Head of caudate nucleus (tissue), 42 donors: ENCODE data around the gene SUMF1.
A peak's percentile ranks its signal among the peaks of the same experiment; 100 is the strongest.

Experiments used
- DNase-seq, 42 donors: peaks; one replicate each; pipeline versions ENCODE4 v3.0.0 to v3.0.0-alpha.2; 2020 to 2021; ENCODE audit warnings: mixed read lengths in 7 of 42
- intact Hi-C: fragments of 100-400 bp; cut with DNase I; formaldehyde crosslinking; loops from one replicate; pipeline ENCODE4 v1.15.0; 2022

The SUMF1 gene

DNA sequence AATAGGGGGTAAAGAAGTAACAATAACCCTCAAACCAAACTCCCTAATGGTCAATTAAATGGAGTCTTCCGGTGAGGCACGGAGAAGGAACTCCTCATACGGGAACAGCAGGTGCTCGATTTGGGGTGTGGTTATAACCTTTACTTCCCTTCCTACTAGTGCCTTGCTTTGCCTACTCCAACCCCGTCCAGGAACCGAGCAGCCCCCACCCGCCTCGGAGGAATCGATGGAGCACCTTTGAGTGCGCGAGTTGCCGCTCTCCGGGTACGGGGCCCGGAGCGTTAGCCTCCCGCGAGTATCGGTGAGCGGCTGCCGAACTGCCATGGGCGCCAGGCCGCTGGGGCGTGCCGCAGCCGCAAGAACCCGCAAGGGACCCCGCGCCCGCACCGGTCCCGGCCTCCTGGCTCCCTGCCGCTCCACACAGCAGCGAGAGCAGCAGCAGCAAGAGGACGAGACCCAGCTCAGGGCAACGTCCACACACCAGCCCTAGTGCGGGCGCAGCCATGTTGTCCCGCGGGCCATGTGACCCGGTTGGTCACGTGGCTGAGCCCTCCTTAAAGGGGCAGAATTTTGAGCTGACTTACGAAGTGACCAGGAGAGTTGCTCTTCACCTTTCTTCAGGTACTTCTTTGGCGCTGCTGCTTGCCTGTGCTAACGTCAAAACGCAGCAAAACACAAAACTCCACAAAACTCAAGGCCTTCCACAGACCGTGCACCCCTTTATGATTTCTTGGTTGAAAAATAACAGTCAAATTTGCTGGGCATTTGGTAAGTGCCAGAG is at the start of gene SUMF1:
Gene SUMF1 (minus strand): TSS at position 529 of the 781 bp plus-strand sequence. CDS start 24 bp downstream, at position 505.
- intact Hi-C loops = no loop called here
- DNase-seq = peak; percentile 76 to 96 (median 90)

DNA sequence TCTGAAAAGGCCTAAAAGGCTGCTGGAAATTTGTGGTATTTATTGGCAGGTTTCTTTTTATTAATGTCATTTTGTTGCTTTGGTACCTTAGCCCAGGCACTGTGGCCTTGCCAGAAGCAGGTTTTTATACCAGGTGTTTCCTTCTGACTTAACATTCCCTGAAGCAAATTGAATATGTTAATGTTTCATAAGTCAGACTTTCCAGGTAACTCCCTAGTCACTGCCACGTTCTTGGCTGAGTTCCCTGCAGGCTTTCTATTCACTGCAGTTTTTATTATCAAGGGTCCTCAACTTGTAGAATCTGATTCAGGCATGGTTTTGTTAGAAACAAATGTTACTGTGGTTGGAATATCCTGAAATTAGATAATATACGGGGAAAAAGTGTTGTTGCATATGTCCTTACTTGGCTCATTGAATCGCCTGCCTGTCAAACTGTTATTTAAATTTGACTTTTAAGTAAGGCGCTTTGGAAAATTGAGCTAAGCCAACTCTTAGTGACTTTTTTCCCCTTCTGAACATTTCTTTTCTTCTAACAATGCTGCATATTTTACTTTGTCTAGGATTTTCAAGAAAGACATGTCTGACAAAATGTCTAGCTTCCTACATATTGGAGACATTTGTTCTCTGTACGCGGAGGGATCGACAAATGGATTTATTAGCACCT is 49.0 kb upstream of the SUMF1 start:
- no peak for DNase-seq
- intact Hi-C loops = no loop called here

DNA sequence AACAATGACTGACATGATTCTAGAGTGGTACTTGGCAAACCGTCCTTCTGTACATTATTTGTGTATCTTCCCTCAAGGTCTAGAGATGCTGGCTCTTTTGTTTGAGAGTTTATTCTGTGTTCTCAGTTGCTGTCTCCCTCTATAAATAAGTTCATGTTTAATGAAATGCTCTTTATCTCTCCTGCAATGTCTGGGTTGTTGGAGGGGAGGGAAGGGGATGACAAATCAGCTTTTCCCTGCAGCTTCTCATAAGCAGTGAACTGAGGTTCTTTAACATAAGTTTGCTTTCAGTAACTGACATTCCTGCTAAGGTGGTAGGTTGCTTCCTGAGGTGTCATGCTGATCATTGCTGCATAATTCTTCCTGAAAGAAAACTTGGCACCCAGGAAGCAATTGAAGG is 47.8 kb upstream of the SUMF1 start:
- peak in 1 of 42 donors; percentile 39 for DNase-seq
- intact Hi-C loops = no loop called here

DNA sequence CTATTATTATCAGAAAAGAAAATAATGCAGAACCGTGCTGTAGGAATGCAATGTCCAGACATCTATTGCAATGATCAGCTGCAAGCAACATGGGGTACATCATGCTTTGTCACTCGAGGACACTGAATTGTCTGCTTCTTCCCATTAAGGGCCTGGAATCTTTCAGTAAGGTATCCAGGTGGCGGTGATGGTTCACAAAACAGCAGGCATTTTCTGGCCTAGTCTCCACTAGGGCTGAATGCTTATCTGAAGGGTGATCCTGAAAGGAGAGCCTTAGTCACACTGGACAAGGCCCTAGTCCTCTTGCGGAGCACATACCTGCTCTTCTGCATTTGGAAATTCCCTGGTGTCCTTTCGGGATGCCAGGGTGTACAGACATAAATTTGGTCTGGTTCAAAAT is 47.3 kb upstream of the SUMF1 start:
- intact Hi-C loops = no loop called here
- DNase-seq = no peak

DNA sequence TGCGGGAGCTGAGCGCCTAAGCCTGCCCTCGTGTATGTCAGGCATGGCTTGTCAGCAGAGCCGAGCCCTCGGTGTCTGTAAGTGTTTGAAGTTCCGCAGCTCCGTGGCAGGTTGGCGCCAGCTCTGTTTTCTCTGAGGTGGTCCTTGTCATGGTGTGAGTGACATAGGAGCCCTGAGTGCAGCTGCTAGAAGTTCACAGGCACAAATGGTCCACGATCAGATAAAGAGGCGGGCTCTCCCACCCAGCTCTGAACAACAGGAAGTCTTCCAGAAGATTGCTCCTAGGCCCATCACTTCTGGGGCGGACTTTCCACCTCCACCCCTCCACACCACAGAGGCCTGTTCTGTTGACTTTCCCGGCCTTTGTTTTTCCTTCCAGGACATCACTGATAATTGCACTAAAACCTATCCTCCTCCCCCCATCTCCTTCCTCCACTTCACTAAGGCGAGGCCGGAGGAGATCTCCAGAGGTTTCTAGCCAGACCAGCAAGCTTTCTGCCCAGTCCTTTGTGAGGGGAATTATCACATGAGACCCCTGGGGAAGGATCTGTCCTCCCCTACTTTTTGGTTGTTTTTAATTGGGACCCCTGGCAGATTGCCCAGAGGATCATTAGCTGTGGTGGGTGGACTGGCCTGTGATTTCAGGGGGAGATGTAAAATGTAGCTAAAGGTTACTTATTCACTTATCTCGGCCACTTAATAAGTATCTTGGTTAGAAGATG is 46.0 kb upstream of the SUMF1 start:
- DNase-seq = no peak
- intact Hi-C loops = no loop called here

DNA sequence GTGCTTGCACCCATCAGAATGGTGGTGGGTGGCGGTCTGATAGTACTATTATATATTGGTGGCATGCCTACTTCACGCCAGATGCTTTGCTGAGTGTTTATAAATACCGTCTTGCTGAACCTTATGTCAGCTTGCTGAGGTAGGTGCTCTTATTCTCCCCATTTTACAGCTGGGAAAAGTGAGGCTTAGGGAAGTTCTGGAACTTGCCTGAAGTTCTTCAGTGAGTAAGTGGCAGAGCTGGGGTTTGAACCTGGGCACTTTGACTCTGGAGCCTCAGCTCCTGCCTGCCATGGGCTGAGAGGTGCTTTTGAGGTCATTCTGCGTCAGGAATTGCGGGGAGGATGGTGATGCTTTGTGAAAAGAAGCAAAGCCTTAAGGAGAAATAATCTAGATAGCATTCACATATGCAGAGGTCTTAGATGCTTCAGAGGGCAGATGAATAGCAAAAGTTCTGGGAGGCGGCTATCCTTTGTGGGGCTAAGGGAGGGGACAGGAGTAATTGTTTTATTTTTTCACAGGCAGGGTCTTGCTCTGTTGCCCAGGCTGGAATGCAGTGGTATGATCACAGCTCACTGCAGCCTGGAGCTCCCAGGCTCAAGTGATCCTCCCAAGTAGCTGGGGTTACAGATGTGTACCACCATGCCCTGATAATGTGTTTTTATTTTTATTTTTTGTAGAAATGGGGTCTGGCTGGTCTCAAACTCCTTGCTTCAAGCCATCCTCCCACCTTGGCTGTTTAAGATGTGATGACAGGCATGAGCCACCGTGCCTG is 44.6 kb upstream of the SUMF1 start:
- intact Hi-C loops = no loop called here
- no peak for DNase-seq

DNA sequence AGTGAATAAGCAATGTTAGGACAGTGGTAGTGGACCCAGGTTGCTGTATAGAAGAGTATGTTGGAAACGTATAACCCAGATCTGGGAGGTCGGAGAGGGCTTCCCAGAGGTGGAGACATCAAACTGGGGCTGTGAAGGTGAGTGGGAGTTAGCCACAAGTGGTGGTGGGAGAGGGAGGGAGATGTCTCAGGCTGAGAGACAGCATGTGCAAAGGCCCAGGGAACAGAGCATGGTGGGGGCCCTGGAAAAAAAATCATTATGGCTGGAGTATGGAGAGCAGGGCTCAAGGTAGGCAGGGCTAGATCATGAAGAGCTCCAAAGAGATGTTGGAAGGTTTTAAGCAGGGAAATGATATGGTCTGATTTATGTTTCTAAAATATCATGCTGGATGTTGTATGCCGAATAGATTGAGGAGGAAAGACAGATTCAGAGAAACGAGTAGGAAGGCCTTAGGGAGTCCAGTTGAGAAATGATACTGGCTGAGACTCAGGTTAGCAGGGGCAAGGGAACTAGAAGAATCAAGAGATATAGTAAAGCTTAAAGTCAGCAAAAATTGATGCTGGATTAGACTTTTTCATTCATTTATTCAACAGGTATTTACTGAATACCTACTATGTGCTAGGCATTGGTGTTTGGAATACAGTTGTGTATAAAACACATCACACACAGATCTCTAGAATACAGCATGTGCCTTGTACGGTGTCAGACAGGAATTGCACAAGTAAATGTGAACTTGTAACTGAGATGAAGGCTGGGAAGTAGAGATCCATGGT is 43.1 kb upstream of the SUMF1 start:
- no peak for DNase-seq
- intact Hi-C loops = no loop called here

DNA sequence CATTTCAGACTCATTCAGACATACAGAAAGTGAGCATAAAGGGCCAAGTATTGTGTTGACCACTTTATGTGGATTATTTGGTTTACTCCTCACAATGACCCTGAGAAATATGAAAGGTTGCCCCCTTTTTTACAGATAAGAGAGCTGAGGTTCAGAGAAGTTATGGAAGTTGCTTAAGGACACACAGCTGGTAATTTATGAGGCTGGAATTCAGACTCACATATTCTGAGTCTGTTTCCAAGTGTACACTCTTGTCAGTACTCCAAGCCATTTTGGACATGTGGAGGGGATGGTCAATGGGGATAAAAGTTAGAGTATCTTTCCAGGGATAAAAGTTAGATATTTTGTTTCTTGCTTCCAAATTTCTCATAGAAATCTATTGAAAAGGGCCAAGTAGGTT is 42.0 kb upstream of the SUMF1 start:
- intact Hi-C loops = no loop called here

DNA sequence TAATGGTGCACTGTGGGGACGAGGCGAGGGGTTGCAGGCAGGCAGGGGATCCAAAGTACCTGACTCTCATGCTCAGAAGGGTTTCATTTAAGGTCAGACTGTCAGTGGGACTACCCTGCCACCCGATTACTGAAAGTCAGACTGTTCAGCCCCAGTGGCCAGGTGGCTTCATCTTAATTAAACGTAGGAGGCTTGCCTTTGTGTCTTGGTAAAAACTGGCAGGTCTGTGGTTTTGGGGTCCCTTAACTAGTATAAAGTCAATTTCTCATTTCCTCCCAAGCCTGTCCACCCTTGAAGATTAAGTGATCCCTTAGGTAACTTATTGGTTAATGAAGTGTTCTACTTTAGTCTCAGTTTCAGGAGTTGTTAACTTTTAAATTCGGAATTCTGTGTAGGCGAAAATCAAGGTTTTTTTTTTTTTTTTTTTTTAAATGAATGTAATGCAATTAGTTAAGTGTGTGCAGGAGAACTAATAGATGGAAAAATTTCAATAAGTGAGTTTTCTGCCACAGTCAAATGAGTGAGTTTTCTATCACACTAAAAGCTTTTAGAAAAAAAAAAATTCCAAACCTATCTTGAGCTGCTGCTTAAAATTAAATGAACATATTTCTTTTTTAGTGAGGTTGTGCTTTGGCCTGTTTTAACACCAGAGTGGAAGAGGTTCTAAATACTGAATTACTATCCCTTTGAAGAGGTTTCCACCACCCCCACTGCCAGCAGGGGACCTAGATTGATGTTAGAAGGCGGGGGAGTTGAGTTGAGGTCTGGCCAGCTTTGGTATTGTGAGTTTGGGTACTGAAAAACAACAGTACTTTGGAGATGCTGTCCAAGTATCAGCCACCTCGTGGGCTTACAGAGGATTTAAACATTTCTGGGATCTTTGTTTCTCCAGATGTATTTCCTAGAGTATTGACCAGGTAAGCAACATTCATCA is 41.2 kb upstream of the SUMF1 start:
- intact Hi-C loops = no loop called here
- no peak for DNase-seq

More for the DNA sequence above, 42.0 kb upstream of the SUMF1 start:
- no peak for DNase-seq

DNA sequence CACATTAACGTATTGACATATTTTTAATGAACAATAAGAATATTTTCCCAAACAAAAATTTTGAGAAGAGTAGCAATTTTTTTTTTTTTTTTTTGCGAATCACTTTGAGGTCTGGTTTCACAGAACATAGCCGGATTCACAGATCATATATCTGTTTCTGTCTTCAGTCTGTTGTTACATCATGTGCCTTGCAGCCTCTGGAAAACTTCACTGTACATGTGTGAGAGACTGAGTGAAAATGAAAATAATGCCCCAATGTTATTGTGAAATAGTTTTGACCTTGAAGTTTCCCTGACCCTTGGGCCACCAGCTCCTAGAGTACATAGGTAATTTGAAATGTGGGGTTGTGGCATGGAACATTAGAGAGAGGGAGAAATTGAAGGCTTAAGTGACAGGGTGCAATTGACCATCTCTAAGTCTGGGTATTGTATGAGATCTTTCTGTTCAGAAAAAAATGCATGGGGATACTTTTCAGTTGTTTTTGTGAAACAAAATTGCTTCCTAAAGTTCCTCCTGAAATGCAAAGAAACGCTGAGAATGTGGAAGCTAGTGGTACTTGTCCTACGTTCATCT is 40.0 kb upstream of the SUMF1 start:
- DNase-seq = no peak
- intact Hi-C loops = no loop called here

DNA sequence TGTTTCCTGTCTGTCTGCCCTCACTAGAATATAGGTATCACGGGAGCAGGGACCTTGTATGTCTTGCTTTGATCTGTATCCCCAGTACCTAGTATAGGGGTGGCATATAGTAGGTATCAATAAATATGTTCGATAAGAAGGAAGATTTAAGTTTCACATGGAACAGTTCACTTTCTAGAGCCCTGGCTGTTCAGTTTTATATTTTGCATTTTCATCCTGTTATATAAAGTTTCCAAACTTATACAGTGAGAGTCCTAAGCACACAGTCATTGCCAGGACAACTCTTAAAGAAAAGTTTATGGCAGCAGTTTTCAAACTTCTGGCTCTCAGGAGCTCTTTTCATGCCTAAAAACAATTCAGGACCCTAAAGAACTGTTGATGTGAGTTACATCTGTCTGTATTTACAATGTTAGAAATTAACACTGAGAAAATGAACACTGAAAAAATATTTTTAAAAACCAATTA is 39.5 kb upstream of the SUMF1 start:
- no peak for DNase-seq
- intact Hi-C loops = no loop called here

DNA sequence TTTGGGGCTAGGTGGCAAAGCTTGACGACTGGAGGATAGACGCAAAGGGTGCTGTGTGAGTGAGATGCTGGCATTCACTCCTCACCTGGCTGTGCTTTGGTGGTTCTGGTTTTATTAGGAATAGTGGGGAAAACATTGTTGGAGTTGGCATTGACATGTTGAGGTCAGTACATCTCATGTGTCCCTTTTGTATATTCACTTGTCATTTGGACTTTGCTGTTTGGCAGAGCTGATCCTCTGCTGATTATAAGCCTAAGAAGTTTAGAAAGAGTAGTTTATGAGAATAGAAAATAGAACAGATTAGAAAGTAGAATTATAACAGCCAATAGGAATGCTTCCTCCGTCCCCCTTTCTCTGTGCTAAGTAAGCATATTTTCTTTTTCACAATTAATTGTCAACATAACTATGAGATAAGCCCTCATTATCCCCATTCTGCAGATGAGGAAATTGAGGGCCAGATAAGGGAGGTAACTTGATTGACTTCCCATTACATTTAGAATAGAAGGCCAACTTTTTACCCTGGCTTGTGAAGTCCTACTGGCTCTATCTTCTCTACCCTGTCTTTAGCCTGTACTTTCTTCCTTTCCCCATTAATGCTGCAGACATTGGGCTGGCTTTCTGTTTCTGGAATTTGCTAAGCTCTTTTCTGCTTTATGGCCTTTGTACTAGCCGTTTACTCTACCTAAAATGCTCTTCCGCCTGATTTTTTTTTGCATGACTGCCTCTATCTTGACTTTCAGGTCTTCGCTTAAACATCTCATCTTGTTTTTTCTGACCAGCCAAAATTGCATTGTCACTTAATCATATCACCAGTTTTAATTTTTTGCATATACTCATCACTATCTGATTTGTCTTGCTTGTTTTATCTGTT is 38.9 kb upstream of the SUMF1 start:
- no peak for DNase-seq
- intact Hi-C loops = no loop called here

DNA sequence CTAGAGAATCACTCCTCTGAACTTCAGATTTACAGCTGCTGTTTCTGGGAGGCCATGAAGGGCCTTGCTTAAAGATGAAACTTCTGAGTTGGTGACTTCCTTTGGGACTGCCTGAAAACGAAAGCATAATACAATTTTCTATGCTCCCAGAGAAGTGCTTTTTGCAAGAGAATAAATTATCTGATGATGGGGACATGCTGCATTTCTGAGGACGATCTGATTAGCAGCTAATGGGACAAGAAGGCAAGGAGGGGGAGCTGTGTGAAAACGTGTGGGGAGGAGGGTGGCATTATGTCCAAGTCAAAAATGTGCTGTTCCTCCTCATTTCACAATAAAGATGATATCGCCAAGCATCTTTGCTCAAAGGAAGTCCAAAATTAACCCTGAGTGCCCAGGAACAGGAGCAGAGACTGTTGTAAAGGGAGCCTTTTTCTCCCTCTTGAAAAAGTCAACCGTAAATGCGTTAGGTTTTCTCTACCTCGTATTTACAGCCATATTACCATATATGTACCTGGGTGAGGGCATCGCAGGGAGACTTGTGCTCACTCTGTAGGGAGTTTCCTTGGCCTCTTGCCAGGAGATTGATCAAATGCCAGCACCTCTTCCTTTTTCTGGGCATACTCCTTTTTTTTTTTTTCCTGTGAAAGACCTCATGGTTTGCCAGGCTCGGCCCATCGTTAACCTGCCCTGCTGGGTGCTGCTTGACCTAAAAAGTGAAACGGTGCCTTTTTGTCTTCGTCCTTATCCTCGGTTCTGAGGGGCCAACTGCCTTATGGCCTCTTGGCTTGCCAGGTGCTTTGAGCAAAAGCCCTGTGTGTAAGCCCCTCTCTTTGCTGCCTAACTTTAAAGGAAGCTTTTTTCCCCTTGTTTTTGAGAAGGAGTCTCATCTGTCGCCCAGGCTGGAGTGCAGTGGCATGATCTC is 37.5 kb upstream of the SUMF1 start:
- DNase-seq = peak in 2 of 42 donors; percentile 34 to 58

DNA sequence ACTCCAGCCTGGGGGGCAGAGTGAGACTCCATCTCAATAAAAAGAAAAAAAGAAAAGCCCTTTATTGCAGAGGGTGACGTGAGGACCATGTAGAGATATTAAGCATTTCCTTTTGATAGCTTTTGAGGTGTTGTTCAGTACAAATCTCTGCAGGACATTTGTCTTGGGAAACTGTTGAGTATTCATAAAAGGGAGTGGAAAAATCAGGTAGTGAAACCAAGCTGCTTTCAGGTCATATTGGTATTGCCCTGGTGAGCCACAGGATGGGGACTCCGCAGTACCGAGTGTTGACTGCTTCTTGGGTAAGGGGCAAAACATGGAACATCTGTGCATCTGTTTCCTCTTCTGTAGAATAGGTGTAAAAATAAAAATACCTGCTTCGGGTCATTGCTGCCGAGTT is 36.0 kb upstream of the SUMF1 start:
- DNase-seq = no peak
- intact Hi-C loops = no loop called here

More for the DNA sequence above, 37.5 kb upstream of the SUMF1 start:
- intact Hi-C loops = no loop called here

DNA sequence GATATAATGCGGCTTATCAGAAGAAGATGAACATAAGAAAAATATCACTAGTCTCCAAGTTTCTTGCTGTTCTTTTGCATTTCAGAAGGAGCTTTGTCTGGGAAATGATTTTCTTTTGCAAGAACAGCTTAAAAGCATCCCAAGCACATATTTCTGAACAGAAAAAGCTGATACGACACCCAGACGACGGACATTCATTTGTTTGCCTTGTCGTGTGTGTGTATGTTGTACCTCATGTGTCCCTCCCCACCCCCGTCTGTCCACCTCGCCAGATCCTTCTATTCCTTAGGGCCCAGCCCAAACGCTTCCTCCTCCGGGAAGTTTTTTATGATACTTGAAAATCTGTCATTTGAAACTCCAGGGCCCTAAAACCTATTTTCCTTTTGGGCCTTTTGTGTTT is 34.9 kb upstream of the SUMF1 start:
- no peak for DNase-seq
- intact Hi-C loops = no loop called here
